GM12864 (cell line): Measurements from ENCODE around the gene ZNF138.
"Not testable (repeated sequence)": the region's sequence is repeated elsewhere in the genome, so short reads cannot be mapped to it uniquely, and the experiment has no call there.

Experiments
- DNase-seq: peaks from one replicate; pipeline ENCODE4 v3.0.0-alpha.2; 2011; ENCODE audit warnings: low read depth
- H3K4me3 ChIP-seq: 2 replicates; pipeline ENCODE4 v1.5.1; 2011; ENCODE audit warnings: mild to moderate bottlenecking, low read depth, low read length, control low read depth
- CTCF ChIP-seq: IDR thresholded peaks from 2 replicates; pipeline ENCODE4 v1.5.1; 2011; ENCODE audit warnings: low read depth, mild to moderate bottlenecking, moderate library complexity, low read length, control low read depth, inconsistent platforms; ENCODE audit errors: missing control alignments

ZNF138 gene

GRCh38 chr7:64807731-64808365 is 13.6 kb downstream of the ZNF138 start:
- TF ChIP-seq CTCF: no peak
- no peak for DNase-seq
- no peak overlapping the region for H3K4me3 ChIP-seq

DNA sequence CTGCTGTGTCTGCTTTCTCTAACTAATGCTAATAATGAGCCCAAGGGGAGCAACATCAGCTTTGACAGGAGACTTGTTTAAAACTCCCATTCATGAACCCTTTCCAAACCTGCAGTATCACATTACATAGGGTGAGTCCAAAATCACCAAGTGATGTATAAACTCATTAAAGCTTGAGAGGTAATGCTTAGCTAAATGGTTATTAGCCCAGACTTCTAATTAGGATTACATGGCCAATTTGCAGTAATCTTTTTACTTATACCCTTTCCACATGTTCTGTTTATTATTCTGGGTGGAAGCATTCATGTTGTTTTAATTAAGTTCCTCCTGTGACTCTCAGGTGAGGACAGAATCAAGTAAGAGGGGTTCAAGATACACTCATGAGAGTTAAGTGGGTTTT is 17.5 kb downstream of the ZNF138 start:
- no peak for DNase-seq
- no peak overlapping the region for H3K4me3 ChIP-seq
- TF ChIP-seq CTCF: no peak

DNA sequence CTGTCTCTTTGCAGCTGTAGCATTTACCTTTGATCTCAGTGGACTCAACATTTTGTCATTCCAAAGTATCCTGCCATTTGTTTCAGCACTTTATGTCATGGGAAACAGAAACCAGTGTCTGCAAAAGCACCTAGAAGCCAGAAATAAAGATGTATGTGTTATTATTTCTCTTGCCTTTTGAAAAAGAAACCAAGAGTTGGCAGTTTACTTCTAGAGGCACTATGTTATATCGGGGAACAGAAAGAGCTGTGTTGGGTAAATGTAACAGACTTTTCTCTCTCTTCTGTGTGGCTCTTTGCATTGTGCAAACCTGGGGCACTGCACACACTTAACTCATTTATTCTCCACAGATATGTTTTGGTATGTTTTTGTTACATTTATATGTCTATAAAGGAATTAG is 36.7 kb downstream of the ZNF138 start:
- TF ChIP-seq CTCF: no peak
- no peak for DNase-seq
- no peak overlapping the region for H3K4me3 ChIP-seq

- no peak overlapping the region for H3K4me3 ChIP-seq
- TF ChIP-seq CTCF: no peak
- no peak for DNase-seq
Observed at GRCh38 chr7:64832136-64832535, 37.9 kb downstream of the ZNF138 start.

GRCh38 chr7:64834989-64835388 is 40.8 kb downstream of the ZNF138 start:
- no peak for DNase-seq
- no peak overlapping the region for H3K4me3 ChIP-seq
- no peak for TF ChIP-seq CTCF

DNA sequence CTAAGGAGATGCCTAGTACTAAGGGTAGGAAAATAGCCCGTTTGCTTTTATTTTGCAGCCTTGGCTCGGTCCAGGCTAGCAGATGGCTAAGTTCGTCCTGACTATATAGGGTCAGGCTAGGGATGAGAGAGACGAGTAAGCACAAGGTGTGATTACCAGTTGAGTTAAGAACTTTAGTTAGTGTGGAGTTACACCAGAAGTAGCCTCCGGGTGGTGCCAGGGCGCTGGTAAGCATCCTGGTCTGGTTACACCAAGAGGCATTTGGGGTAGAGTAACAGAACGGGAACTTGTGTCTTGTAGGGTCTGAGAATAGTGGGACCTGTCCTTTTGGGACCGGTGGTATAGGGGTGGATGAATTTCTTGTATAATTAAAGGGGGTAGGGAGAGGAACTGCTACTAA is 41.6 kb downstream of the ZNF138 start:
- not testable (repeated sequence) for DNase-seq, H3K4me3 ChIP-seq

DNA sequence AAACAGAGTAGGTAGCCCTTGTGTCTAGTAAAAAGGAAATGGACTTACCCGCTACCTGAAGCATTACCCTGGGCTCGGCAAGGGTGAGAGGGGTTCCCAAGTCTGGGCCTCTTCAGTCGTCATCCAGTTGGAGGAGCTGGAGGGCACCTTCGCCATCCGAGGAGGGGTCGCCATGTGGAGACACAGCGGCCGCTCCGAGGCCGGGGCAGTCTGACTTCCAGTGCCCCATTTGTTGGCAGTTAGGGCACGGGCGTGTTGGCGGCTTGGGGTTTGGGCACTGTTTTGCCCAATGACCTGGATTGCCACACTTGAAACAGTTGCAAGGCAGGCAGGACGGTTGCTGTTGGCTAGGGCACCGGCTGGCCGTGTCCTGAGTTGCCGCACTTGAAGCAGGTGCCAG is 43.8 kb downstream of the ZNF138 start:
- H3K4me3 ChIP-seq, DNase-seq: not testable (repeated sequence)

GRCh38 chr7:64838691-64839090 is 44.5 kb downstream of the ZNF138 start:
- no peak overlapping the region for H3K4me3 ChIP-seq
- DNase-seq: no peak
- no peak for TF ChIP-seq CTCF
